Measurements from ENCODE around the gene RILP.

RILP gene

DNA sequence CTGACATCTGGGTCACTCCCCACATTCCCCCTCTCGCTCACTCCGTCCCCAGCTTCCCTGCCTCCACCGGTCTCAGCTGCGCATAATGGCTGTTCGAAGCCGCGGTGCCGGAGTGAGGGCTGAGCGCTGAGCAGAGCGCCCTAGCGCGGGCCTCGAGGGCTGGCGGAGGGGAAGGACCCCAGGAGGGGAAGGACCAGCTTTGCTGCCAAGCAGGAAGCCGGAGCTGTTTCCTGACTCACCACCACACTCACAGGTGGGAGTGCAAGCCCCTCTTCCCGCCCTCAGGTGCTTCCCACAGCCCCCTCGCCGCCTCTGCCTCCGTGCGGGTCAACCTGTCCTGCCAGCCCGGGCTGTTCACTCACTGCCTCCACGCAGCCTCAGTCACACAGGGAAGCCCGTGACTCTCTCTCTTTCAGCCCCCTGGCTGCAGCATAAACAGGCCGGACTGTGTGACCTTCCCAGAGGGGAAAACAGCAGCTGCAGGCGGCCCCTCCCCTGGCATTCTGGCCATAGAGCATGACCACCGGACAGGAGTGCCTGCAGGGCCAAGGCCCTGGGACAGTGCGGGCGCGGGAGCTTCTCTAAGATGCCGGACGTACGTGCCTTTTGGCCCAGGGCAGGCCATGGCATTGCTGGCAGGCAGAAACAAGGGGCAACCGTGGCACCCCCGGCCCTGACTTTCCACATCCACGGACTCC is 44.7 kb downstream of the RILP start:
- DNase-seq (ENCODE audit: low read depth in 2 of 2): no peak

DNA sequence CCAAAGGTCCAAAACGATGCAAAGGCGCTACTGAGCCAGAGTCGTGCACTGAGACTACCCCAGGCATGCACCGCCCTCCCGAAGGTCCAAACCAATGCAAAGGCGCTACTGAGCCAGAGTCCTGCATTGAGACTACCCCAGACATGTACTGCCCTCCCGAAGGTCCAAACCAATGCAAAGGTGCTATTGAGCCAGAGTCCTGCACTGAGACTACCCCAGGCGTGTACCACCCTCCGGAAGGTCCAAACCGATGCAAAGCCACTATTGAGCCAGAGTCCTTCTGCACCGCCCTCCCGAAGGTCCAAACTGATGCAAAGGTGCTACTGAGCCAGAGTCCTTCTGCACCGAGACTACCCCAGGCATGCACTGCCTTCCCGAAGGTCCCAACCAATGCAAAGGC is 48.1 kb downstream of the RILP start:
- no peak for DNase-seq (ENCODE audit: low read depth in 2 of 2)

DNA sequence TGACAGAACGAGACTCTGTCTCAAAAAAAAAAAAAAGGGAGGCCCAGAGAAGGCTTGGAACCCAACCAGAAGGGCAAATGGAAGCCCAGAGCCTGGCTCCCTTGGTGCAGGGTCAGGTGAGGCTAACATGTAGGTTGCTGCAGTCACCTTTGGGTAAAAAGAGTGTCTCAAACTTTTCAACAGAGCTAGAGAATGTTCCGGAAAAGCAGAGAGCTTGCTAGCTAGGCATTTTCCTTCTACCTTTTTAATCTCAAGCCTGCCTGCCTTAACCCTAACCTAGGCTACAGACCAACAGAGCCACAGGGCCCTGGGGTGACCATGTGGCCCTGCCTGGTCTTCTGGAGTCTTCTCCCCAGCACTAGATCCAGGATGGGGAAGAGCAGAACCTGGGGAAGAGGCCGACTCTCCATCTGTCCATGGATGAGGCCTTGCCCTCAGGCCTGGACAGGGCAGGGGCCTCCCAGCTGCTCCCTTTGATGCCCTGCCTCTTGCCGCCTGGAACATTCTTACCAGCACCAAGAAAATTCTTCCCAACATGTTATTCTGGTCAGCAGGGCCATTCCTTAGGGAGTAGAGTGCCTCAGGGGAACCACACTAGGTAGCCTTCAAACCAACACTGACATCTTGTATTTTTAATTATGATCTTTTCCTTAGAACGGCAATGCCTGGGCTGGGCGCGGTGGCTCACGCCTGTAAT is 51.1 kb downstream of the RILP start:
- DNase-seq (ENCODE audit: low read depth in 2 of 2): no peak

DNA sequence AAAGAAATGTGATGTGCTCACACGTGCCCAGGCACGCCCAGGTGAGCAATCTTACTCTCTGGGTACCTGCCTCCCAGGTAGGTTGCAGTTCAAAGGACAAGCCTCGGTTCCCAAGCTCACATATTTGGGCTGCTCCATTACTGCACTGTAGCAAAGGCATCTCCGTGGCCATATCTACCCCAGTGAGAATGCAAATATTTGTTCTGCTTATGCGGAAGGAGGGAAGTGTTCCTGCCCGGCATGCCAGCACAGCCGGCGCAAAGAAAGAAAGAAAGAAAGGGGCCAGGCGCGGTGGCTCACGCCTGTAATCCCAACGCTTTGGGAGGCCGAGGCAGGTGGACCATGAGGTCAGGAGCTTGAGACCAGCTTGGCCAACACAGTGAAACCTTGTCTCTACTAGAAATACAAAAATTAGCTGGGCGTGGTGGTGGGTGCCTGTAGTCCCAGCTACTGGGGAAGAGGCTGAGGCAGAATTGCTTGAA is 51.8 kb downstream of the RILP start:
- no peak for DNase-seq (ENCODE audit: low read depth in 2 of 2)
